CD14-positive monocyte (primary cell): Measurements from ENCODE around the gene AKT1. TPM values are rescaled to one million over a fixed set of nuclear protein-coding genes. Genes with fewer than 3 reads are reported as not detected.
A peak's percentile ranks its signal among the peaks of the same experiment; 100 is the strongest.

Source experiments
- DNase-seq, 3 donors: peaks; one replicate each; pipeline ENCODE4 v3.0.0-alpha.2; 2011 to 2022
- H2AFZ ChIP-seq: 2 replicates; pipeline ENCODE4 v1.6.0; 2012; ENCODE audit warnings: mild to moderate bottlenecking, low read depth, low read length, inconsistent platforms; ENCODE audit not compliant: insufficient read depth, poor library complexity, severe bottlenecking
- H3K27ac ChIP-seq, 2 donors: 1 replicate in 1 of 2; 2 replicates in 1 of 2; pipeline ENCODE4 v1.5.1; 2012 to 2013; ENCODE audit warnings: low read length in 2 of 2, control low read depth in 1 of 2, inconsistent platforms in 1 of 2, low read depth in 1 of 2, mild to moderate bottlenecking in 1 of 2
- H3K27me3 ChIP-seq, 2 donors: one replicate each; pipeline versions ENCODE4 v1.6.0 to v1.6.1; 2011 to 2013; ENCODE audit warnings: low read length in 2 of 2; ENCODE audit not compliant: control insufficient read depth in 2 of 2, insufficient read depth in 2 of 2
- H3K36me3 ChIP-seq, 2 donors: replicated peaks in 1 of 2; 1 replicate in 1 of 2; 2 replicates in 1 of 2; pipeline versions ENCODE4 v1.5.1 to v1.6.1; 2012 to 2013; ENCODE audit warnings: low read length in 2 of 2, control low read depth in 1 of 2, inconsistent platforms in 1 of 2, mild to moderate bottlenecking in 1 of 2; ENCODE audit not compliant: insufficient read depth in 2 of 2, control insufficient read depth in 1 of 2
- H3K4me1 ChIP-seq, 2 donors: 1 replicate in 1 of 2; 2 replicates in 1 of 2; pipeline versions ENCODE4 v1.5.1 to v1.6.1; 2012 to 2013; ENCODE audit warnings: low read length in 2 of 2, control low read depth in 1 of 2, inconsistent platforms in 1 of 2, mild to moderate bottlenecking in 1 of 2, moderate library complexity in 1 of 2; ENCODE audit not compliant: insufficient read depth in 2 of 2, control insufficient read depth in 1 of 2
- H3K4me2 ChIP-seq: replicated peaks from 2 replicates; pipeline ENCODE3; 2012; ENCODE audit warnings: low read length, moderate library complexity, mild to moderate bottlenecking; ENCODE audit not compliant: poor library complexity, severe bottlenecking; ENCODE audit errors: extremely low read depth
- H3K4me3 ChIP-seq, 3 experiments: fragments of 200-600 bp in 1 of 3; sonication (generic) in 1 of 3; replicated peaks in 1 of 3; 1 replicate in 2 of 3; 2 replicates in 1 of 3; pipeline ENCODE4 v1.5.1; 2011 to 2013; ENCODE audit warnings: low read length in 3 of 3, mild to moderate bottlenecking in 3 of 3, control low read depth in 2 of 3, low read depth in 2 of 3, inconsistent platforms in 1 of 3, moderate library complexity in 1 of 3
- H3K79me2 ChIP-seq: 2 replicates; pipeline ENCODE4 v1.6.0; 2012; ENCODE audit warnings: mild to moderate bottlenecking, control low read depth, inconsistent platforms, low read length, moderate library complexity; ENCODE audit not compliant: insufficient read depth
- H3K9ac ChIP-seq: 2 replicates; pipeline ENCODE4 v1.6.0; 2017; ENCODE audit warnings: low read length, mild to moderate bottlenecking; ENCODE audit not compliant: insufficient read depth, poor library complexity, severe bottlenecking
- H3K9me3 ChIP-seq, 2 donors: replicated peaks in 1 of 2; 1 replicate in 1 of 2; 2 replicates in 1 of 2; pipeline versions ENCODE4 v1.5.1 to v1.6.1; 2012 to 2013; ENCODE audit warnings: low read length in 2 of 2, control low read depth in 1 of 2; ENCODE audit not compliant: control insufficient read depth in 1 of 2, insufficient read depth in 1 of 2
- H4K20me1 ChIP-seq: 2 replicates; pipeline ENCODE4 v1.6.0; 2012; ENCODE audit warnings: mild to moderate bottlenecking, low read length, control low read depth, moderate library complexity; ENCODE audit not compliant: insufficient read depth
- H3K27ac Mint-ChIP-seq, 7 donors: one replicate each; pipeline ENCODE4 v1.8.0; 2020; ENCODE audit warnings: mild to moderate bottlenecking in 7 of 7, mixed read lengths in 7 of 7, moderate library complexity in 6 of 7, inconsistent platforms in 2 of 7
- H3K27me3 Mint-ChIP-seq, 3 donors: one replicate each; pipeline ENCODE4 v1.8.0; 2021 to 2022; ENCODE audit warnings: low read depth in 3 of 3, mild to moderate bottlenecking in 3 of 3, mixed read lengths in 3 of 3, moderate library complexity in 3 of 3, inconsistent platforms in 1 of 3
- H3K36me3 Mint-ChIP-seq, 2 donors: one replicate each; pipeline ENCODE4 v1.8.0; 2020; ENCODE audit warnings: mixed read lengths in 2 of 2, inconsistent platforms in 1 of 2, mild to moderate bottlenecking in 1 of 2
- H3K4me1 Mint-ChIP-seq: one replicate; pipeline ENCODE4 v1.8.0; 2020; ENCODE audit warnings: mild to moderate bottlenecking, mixed read lengths
- H3K4me3 Mint-ChIP-seq, 2 donors: one replicate each; pipeline ENCODE4 v1.8.0; 2020; ENCODE audit warnings: mild to moderate bottlenecking in 2 of 2, mixed read lengths in 2 of 2, moderate library complexity in 1 of 2
- H3K9me3 Mint-ChIP-seq, 7 donors: one replicate each; pipeline ENCODE4 v1.8.0; 2020 to 2022; ENCODE audit warnings: mixed read lengths in 7 of 7, mild to moderate bottlenecking in 6 of 7, moderate library complexity in 6 of 7, inconsistent platforms in 2 of 7
- CTCF ChIP-seq: fragments of 200-600 bp; IDR thresholded peaks from one replicate; pipeline ENCODE4 v1.8.0; 2022; ENCODE audit warnings: antibody characterized with exemption, mild to moderate bottlenecking
- WGBS: methylation state at CpG from one replicate; pipeline ENCODE4 v1.1.5; 2013; ENCODE audit warnings: missing lambda C conversion rate; ENCODE audit not compliant: insufficient coverage; 5-methylcytosine and 5-hydroxymethylcytosine counted together
- intact Hi-C, 2 donors: fragments of 100-400 bp; cut with micrococcal nuclease; formaldehyde crosslinking; loops; one replicate each; pipeline versions ENCODE4 v1.15.0 to v1.15.1; 2023
- polyA plus RNA-seq, 3 donors: library from polyadenylated mRNA; depleted of rRNA in 1 of 3; unstranded in 2 of 3; stranded (reverse) in 1 of 3; fragments of 300-500 nt in 2 of 3; fragments of >200 nt in 1 of 3; fragmentation: Illumina TruSeq in 2 of 3; gene quantifications; 1 replicate in 2 of 3; 2 replicates in 1 of 3; pipeline ENCODE4 v1.2.3, GENCODE V29; 2012 to 2021

The AKT1 gene
- polyA plus RNA-seq, 3 donors = 7.2 to 180 (median 26.4) TPM

DNA sequence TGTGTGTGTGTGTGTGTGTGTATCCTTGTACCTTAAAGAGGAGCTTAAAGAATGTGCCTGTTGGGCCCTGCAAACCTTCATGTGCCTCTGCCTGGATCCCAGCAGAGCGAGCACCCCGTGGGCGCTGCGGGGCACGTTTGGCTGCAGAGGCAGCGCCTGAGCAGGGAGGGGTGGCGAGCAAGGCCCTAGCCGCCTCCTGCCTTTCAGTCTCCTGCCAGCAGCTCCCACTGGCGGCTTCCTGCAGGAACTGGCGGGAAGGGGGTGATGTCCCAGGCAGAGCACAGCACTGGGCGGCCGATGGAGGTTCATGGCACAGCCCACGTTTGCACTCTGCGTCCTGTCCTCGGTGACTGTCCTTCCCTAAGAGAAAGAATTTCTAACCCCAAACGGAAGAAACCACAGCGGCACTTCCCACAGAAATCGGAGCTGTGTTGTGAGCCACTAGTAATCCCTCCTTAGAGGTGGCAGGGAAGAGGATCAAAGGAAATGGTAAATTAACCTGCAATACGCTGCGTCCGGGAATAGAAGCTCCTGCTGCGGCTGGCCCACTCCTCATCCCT lies 25.2 kb upstream of the AKT1 start:
- Histone ChIP-seq H2AFZ (no peak overlapping the region), H3K4me1 (peaks cover 11 to 18% of the 10 kb centered on the region in 2 donors), H3K4me3 (no peak overlapping the region), H3K79me2 (no peaks in the 10 kb centered on the region), H3K9me3 (peaks cover 3 to 14% of the 10 kb centered on the region in 2 donors), H3K4me2 (no peak overlapping the region), H3K27ac (no peak overlapping the region), H4K20me1 (no peaks in the 10 kb centered on the region), H3K9ac (no peak overlapping the region), H3K27me3 (peaks cover 11 to 13% of the 10 kb centered on the region in 2 donors), H3K36me3 (no peaks in the 10 kb centered on the region)
- intact Hi-C loops = no loop called here
- peaks cover 7 to 25% (median 14%) of the 10 kb centered on the region in 7 donors for H3K9me3 Mint-ChIP-seq
- 85% methylated on average over 13 of the region's 22 CpGs for WGBS
- H3K27ac Mint-ChIP-seq = peak overlapping the region in 1 of 7 donors; percentile 54
- no peak overlapping the region for H3K4me3 Mint-ChIP-seq
- H3K27me3 Mint-ChIP-seq = peaks cover 19 to 24% (median 20%) of the 10 kb centered on the region in 3 donors
- peaks cover 4 to 14% of the 10 kb centered on the region in 2 donors for H3K36me3 Mint-ChIP-seq
- peaks cover 15% of the 10 kb centered on the region for H3K4me1 Mint-ChIP-seq
- no peak for TF ChIP-seq CTCF
- DNase-seq = no peak

GRCh38 chr14:104819361-104819781 lies 23.8 kb upstream of the AKT1 start:
- H4K20me1 ChIP-seq = no peaks in the 10 kb centered on the region
- no peak for DNase-seq
- no peak for TF ChIP-seq CTCF
- no peaks in the 10 kb centered on the region for H3K36me3 ChIP-seq
- no peak overlapping the region for H3K27ac ChIP-seq
- H3K79me2 ChIP-seq = no peaks in the 10 kb centered on the region
- intact Hi-C loops = no loop called here
- H3K9me3 ChIP-seq = peaks cover 1 to 3% of the 10 kb centered on the region in 2 donors
- Mint-ChIP-seq H3K4me1 (peaks cover 15% of the 10 kb centered on the region), H3K27me3 (peaks cover 5 to 10% (median 7%) of the 10 kb centered on the region in 3 donors), H3K9me3 (peaks cover under 1 to 13% (median 4%) of the 10 kb centered on the region in 7 donors), H3K27ac (no peak overlapping the region), H3K36me3 (peaks cover 0 to 7% of the 10 kb centered on the region in 2 donors), H3K4me3 (no peak overlapping the region)
- no peak overlapping the region for H3K4me2 ChIP-seq
- 95% methylated on average over 10 of the region's 12 CpGs for WGBS
- no peaks in the 10 kb centered on the region for H3K27me3 ChIP-seq
- no peak overlapping the region for H3K9ac ChIP-seq
- H3K4me1 ChIP-seq = peaks cover 19 to 27% of the 10 kb centered on the region in 2 donors
- H3K4me3 ChIP-seq = no peak overlapping the region
- no peak overlapping the region for H2AFZ ChIP-seq
